H1 (cell line): ENCODE measurements around the gene GADL1. TPM values are rescaled to one million over a fixed set of nuclear protein-coding genes. Genes with fewer than 3 reads are reported as not detected.

Experiments used
- CTCF ChIA-PET: fragments of 300-600 bp; sonication (Branson Sonifier 250); formaldehyde crosslinking; loops from one replicate; lab custom pipeline; 2021; ENCODE audit not compliant: partially characterized antibody; lab: Charles Lee
- POLR2A ChIA-PET: fragments of 300-600 bp; sonication (Branson Sonifier 250); formaldehyde crosslinking; loops from one replicate; lab custom pipeline; 2021; ENCODE audit warnings: inconsistent platforms; ENCODE audit not compliant: partially characterized antibody; lab: Charles Lee
- DNase-seq, 2 experiments: peaks; one replicate each; pipeline versions ENCODE4 v3.0.0 to v3.0.0-alpha.2; 2010 to 2022; ENCODE audit warnings: low spot score in 2 of 2, low read depth in 1 of 2, mixed read lengths in 1 of 2
- FAIRE-seq: peaks from 2 replicates; lab custom pipeline; 2011; peaks lifted over from hg19 to GRCh38; lab: Jason Lieb, UNC
- H2AFZ ChIP-seq: 2 replicates; pipeline ENCODE4 v1.8.1; 2012; ENCODE audit warnings: low read length, inconsistent platforms
- H2AK5ac ChIP-seq: 2 replicates; pipeline ENCODE4 v1.6.1; 2013; ENCODE audit warnings: low read depth, low read length
- H2BK120ac ChIP-seq: replicated peaks from 2 replicates; pipeline ENCODE3; 2013; ENCODE audit warnings: low read depth, low read length, inconsistent platforms
- H2BK12ac ChIP-seq: 2 replicates; pipeline ENCODE4 v1.6.1; 2013; ENCODE audit warnings: low read depth, low read length
- H2BK15ac ChIP-seq: 2 replicates; pipeline ENCODE4 v1.6.1; 2013; ENCODE audit warnings: low read length
- H2BK20ac ChIP-seq: 2 replicates; pipeline ENCODE4 v1.6.1; 2013; ENCODE audit warnings: low read length
- H2BK5ac ChIP-seq: 2 replicates; pipeline ENCODE4 v1.6.1; 2013; ENCODE audit warnings: low read depth, low read length
- H3K14ac ChIP-seq: 2 replicates; pipeline ENCODE4 v1.6.1; 2013; ENCODE audit warnings: inconsistent platforms; ENCODE audit not compliant: insufficient read length
- H3K18ac ChIP-seq: 2 replicates; pipeline ENCODE4 v1.6.1; 2013; ENCODE audit warnings: low read length; ENCODE audit errors: extremely low read depth
- H3K23ac ChIP-seq: 2 replicates; pipeline ENCODE4 v1.6.1; 2013; ENCODE audit warnings: inconsistent platforms; ENCODE audit not compliant: insufficient read length
- H3K23me2 ChIP-seq: 2 replicates; pipeline ENCODE4 v1.6.1; 2013; ENCODE audit warnings: low read depth, low read length
- H3K27ac ChIP-seq: 2 replicates; pipeline ENCODE4 v1.6.1; 2011; ENCODE audit warnings: low read depth, low read length, inconsistent platforms
- H3K27me3 ChIP-seq, 4 experiments: replicated peaks in 1 of 4; 1 replicate in 1 of 4; 2 replicates in 3 of 4; pipeline versions ENCODE4 v1.6.1 to v1.8.1; 2011 to 2013; ENCODE audit warnings: low read length in 3 of 4, mild to moderate bottlenecking in 3 of 4, inconsistent platforms in 2 of 4, mixed read lengths in 2 of 4, moderate library complexity in 1 of 4; ENCODE audit not compliant: control insufficient read depth in 3 of 4, insufficient read depth in 3 of 4; ENCODE audit errors: extremely low read depth in 1 of 4
- H3K36me3 ChIP-seq, 4 experiments: 2 replicates each; pipeline versions ENCODE4 v1.6.1 to v1.8.1; 2011 to 2013; ENCODE audit warnings: mild to moderate bottlenecking in 4 of 4, low read length in 3 of 4, moderate library complexity in 2 of 4, control low read depth in 1 of 4, inconsistent platforms in 1 of 4; ENCODE audit not compliant: insufficient read depth in 4 of 4, control insufficient read depth in 2 of 4
- H3K4ac ChIP-seq: replicated peaks from 2 replicates; pipeline ENCODE3; 2013; ENCODE audit warnings: low read length, low read depth, mixed read lengths, inconsistent platforms; ENCODE audit not compliant: insufficient read length
- H3K4me1 ChIP-seq, 4 experiments: replicated peaks in 1 of 4; 1 replicate in 1 of 4; 2 replicates in 3 of 4; pipeline versions ENCODE4 v1.6.1 to v1.8.1; 2011 to 2013; ENCODE audit warnings: low read length in 3 of 4, inconsistent platforms in 2 of 4, mixed read lengths in 1 of 4; ENCODE audit not compliant: insufficient read depth in 4 of 4, control insufficient read depth in 3 of 4
- H3K4me2 ChIP-seq, 2 experiments: 2 replicates each; pipeline versions ENCODE4 v1.6.1 to v1.8.1; 2011 to 2013; ENCODE audit warnings: low read depth in 2 of 2, low read length in 2 of 2, control low read depth in 1 of 2, inconsistent platforms in 1 of 2, mild to moderate bottlenecking in 1 of 2; ENCODE audit not compliant: insufficient read depth in 1 of 2
- H3K4me3 ChIP-seq, 4 experiments: fragments of 200-600, 300-600 bp in 1 of 4; sonication (generic), shearing (Covaris generic), sonication (Bioruptor Twin) in 1 of 4; 2 replicates each; pipeline versions ENCODE4 v1.5.1 to v1.8.1; 2011 to 2016; ENCODE audit warnings: low read length in 4 of 4, low read depth in 3 of 4, control low read depth in 2 of 4, inconsistent platforms in 2 of 4, mild to moderate bottlenecking in 2 of 4, mixed read lengths in 1 of 4, moderate library complexity in 1 of 4; ENCODE audit not compliant: insufficient read depth in 2 of 4; ENCODE audit errors: extremely low read depth in 1 of 4
- H3K56ac ChIP-seq: replicated peaks from 2 replicates; pipeline ENCODE3; 2013; ENCODE audit warnings: low read depth, mild to moderate bottlenecking, mixed read lengths, low read length, inconsistent platforms; ENCODE audit not compliant: insufficient read length
- H3K79me1 ChIP-seq: 2 replicates; pipeline ENCODE4 v1.6.1; 2013; ENCODE audit warnings: low read depth, low read length, control low read depth
- H3K79me2 ChIP-seq, 2 experiments: 2 replicates each; pipeline versions ENCODE4 v1.6.1 to v1.8.1; 2012 to 2013; ENCODE audit warnings: low read length in 2 of 2, mild to moderate bottlenecking in 2 of 2, inconsistent platforms in 1 of 2; ENCODE audit not compliant: insufficient read depth in 2 of 2, control insufficient read depth in 1 of 2
- H3K9ac ChIP-seq, 4 experiments: replicated peaks in 1 of 4; 1 replicate in 1 of 4; 2 replicates in 3 of 4; pipeline versions ENCODE4 v1.6.1 to v1.8.1; 2011 to 2013; ENCODE audit warnings: low read depth in 3 of 4, low read length in 3 of 4, control low read depth in 2 of 4, mild to moderate bottlenecking in 2 of 4, moderate library complexity in 2 of 4, inconsistent platforms in 1 of 4; ENCODE audit errors: extremely low read depth in 1 of 4
- H3K9me3 ChIP-seq, 2 experiments: 2 replicates each; pipeline versions ENCODE4 v1.6.1 to v1.8.1; 2012 to 2013; ENCODE audit warnings: mild to moderate bottlenecking in 2 of 2, moderate library complexity in 2 of 2, control low read depth in 1 of 2, inconsistent platforms in 1 of 2, low read depth in 1 of 2, low read length in 1 of 2, mixed read lengths in 1 of 2; ENCODE audit not compliant: insufficient read depth in 2 of 2
- H4K20me1 ChIP-seq, 2 experiments: replicated peaks in 1 of 2; 2 replicates each; pipeline versions ENCODE3 to v1.8.1; 2011 to 2013; ENCODE audit warnings: inconsistent platforms in 2 of 2, low read length in 2 of 2, mild to moderate bottlenecking in 1 of 2; ENCODE audit not compliant: insufficient read depth in 2 of 2, control insufficient read depth in 1 of 2
- H4K5ac ChIP-seq: 2 replicates; pipeline ENCODE4 v1.6.1; 2013; ENCODE audit warnings: low read length, low read depth, mixed read lengths, inconsistent platforms; ENCODE audit not compliant: insufficient read length
- H4K8ac ChIP-seq: 2 replicates; pipeline ENCODE4 v1.8.0; 2013; ENCODE audit warnings: mild to moderate bottlenecking, moderate library complexity, low read length, inconsistent platforms; ENCODE audit not compliant: insufficient read depth; ENCODE audit errors: extremely low read depth
- H4K91ac ChIP-seq: replicated peaks from 2 replicates; pipeline ENCODE3; 2013; ENCODE audit warnings: low read length, mixed read lengths, inconsistent platforms; ENCODE audit not compliant: insufficient read length
- CHD2 ChIP-seq: IDR thresholded peaks from 2 replicates; pipeline ENCODE4 v1.6.1; 2012; ENCODE audit warnings: low read length, improper control_type of control experiment
- CHD7 ChIP-seq: fragments of 300-600 bp; sonication (generic); IDR thresholded peaks from 2 replicates; pipeline ENCODE4 v1.7.1; 2012; ENCODE audit warnings: low read length, moderate library complexity, mild to moderate bottlenecking, inconsistent platforms; ENCODE audit not compliant: insufficient replicate concordance
- polyA plus RNA-seq, 7 experiments: library from polyadenylated mRNA; depleted of rRNA in 3 of 7; stranded (reverse) in 5 of 7; unstranded in 2 of 7; fragments of >200 nt in 5 of 7; fragments of 200-250 nt in 2 of 7; gene quantifications; 1 replicate in 5 of 7; 2 replicates in 1 of 7; 4 replicates in 1 of 7; pipeline versions ENCODE4 v1.2.1 to v1.2.3, GENCODE V29; 2011 to 2013; ENCODE audit warnings: missing spikeins in 2 of 7, mixed read lengths in 2 of 7
- total RNA-seq: library from RNA; stranded (reverse); fragmentation: NEBNext Ultra II Directional; extraction: Animal tissue kit (Norgen Biotek cat#: 25700); gene quantifications from 2 replicates; pipeline ENCODE4 v1.2.1, GENCODE V29; 2021

The GADL1 gene
- total and polyA plus RNA-seq, 2 of the 8 experiments (the other 6 are each of a cell fraction or from before 2014, with no cell fraction given): 0.03 to 0.30 TPM

GRCh38 chr3:30711151-30711550, 183.3 kb downstream of the GADL1 start:
- no peaks in the 10 kb centered on the region for H3K79me1 ChIP-seq
- no peak overlapping the region for H4K91ac ChIP-seq
- no peak overlapping the region for H3K4ac ChIP-seq
- no peak overlapping the region for H2BK20ac ChIP-seq
- H3K27ac ChIP-seq: no peak overlapping the region
- H2BK15ac ChIP-seq: no peak overlapping the region
- H3K23me2 ChIP-seq: no peaks in the 10 kb centered on the region
- H3K4me1 ChIP-seq: no peaks in the 10 kb centered on the region
- no peaks in the 10 kb centered on the region for H3K27me3 ChIP-seq
- H3K79me2 ChIP-seq: no peaks in the 10 kb centered on the region
- no peak overlapping the region for H2BK5ac ChIP-seq
- no peak overlapping the region for H3K14ac ChIP-seq
- H4K8ac ChIP-seq: no peak overlapping the region
- H2BK12ac ChIP-seq: no peak overlapping the region
- H4K20me1 ChIP-seq: no peaks in the 10 kb centered on the region
- no peak overlapping the region for H3K4me2 ChIP-seq
- ChIA-PET POLR2A (no interaction called here), CTCF (no interaction called here)
- no peak overlapping the region for H3K23ac ChIP-seq
- peaks cover 4 to 9% of the 10 kb centered on the region in 2 experiments; a peak in 3 of 4 replicates for H3K9me3 ChIP-seq
- no peak overlapping the region for H2BK120ac ChIP-seq
- H2AFZ ChIP-seq: no peak overlapping the region
- H3K9ac ChIP-seq: no peak overlapping the region
- FAIRE-seq: no peak
- H3K18ac ChIP-seq: no peak overlapping the region
- no peak overlapping the region for H3K4me3 ChIP-seq
- H4K5ac ChIP-seq: no peak overlapping the region
- no peak overlapping the region for H3K56ac ChIP-seq
- H2AK5ac ChIP-seq: no peak overlapping the region
- DNase-seq: no peak
- H3K36me3 ChIP-seq: peaks cover 0 to 6% (median 0%) of the 10 kb centered on the region in 4 experiments; a peak in 2 of 8 replicates
- TF ChIP-seq CHD7: no peak
- TF ChIP-seq CHD2: no peak
